ENCODE results near the gene EGFL8.
"Not testable (repeated sequence)": the region's sequence is repeated elsewhere in the genome, so short reads cannot be mapped to it uniquely, and the experiment has no call there.

The EGFL8 gene

GRCh38 chr6:32208996-32209395, 44.6 kb downstream of the EGFL8 start:
- Histone ChIP-seq H3K27ac (ENCODE audit: low read depth, low read length) (no peak overlapping the region), H3K9me3 (ENCODE audit: low read length) (no peaks in the 10 kb centered on the region), H3K4me3 (ENCODE audit: low read depth in 1 of 2, low read length in 2 of 2) (no peak overlapping the region), H3K36me3 (ENCODE audit: insufficient read depth, low read length) (no peaks in the 10 kb centered on the region), H3K27me3 (ENCODE audit: control insufficient read depth in 1 of 2, insufficient read depth in 2 of 2, low read length in 2 of 2) (no peaks in the 10 kb centered on the region), H3K9ac (ENCODE audit: low read length) (no peak overlapping the region), H3K4me1 (ENCODE audit: insufficient read depth, low read length) (no peaks in the 10 kb centered on the region)

DNA sequence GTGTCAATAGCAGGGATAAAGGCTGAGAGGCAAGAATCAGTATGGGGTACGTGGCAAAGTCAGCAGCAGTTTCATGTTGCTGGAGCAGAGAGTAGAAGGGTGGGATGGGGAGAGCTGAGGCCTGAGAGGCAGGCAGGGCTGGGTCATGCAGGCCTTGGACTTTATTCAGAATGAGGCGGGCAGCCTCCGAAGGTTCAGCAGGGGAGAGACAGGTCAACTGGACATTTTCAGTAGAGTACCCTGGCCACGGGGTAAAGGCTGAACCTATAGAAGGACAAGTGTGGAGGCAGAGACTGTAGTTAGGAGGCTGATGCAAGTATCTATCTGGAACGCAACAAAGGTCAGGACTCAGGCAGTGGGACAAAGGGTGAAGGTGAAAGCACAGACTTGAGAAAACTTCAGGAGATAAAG, 45.8 kb downstream of the EGFL8 start:
- Histone ChIP-seq H3K4me1 (ENCODE audit: insufficient read depth, low read length) (no peaks in the 10 kb centered on the region), H3K27ac (ENCODE audit: low read depth, low read length) (no peak overlapping the region), H3K9me3 (ENCODE audit: low read length) (no peaks in the 10 kb centered on the region), H3K36me3 (ENCODE audit: insufficient read depth, low read length) (no peaks in the 10 kb centered on the region), H3K9ac (ENCODE audit: low read length) (no peak overlapping the region), H3K4me3 (ENCODE audit: low read depth in 1 of 2, low read length in 2 of 2) (no peak overlapping the region), H3K27me3 (ENCODE audit: control insufficient read depth in 1 of 2, insufficient read depth in 2 of 2, low read length in 2 of 2) (no peaks in the 10 kb centered on the region)

- not testable (repeated sequence) for H3K4me3 ChIP-seq (ENCODE audit: low read depth in 1 of 2, low read length in 2 of 2); H3K27ac ChIP-seq (ENCODE audit: low read depth, low read length); H3K9ac ChIP-seq (ENCODE audit: low read length); H3K9me3 ChIP-seq (ENCODE audit: low read length); H3K27me3 ChIP-seq (ENCODE audit: control insufficient read depth in 1 of 2, insufficient read depth in 2 of 2, low read length in 2 of 2); H3K36me3 ChIP-seq (ENCODE audit: insufficient read depth, low read length); H3K4me1 ChIP-seq (ENCODE audit: insufficient read depth, low read length)
Observed at GRCh38 chr6:32211432-32211831, 47.0 kb downstream of the EGFL8 start.

- no peaks in the 10 kb centered on the region for H3K4me1 ChIP-seq (ENCODE audit: insufficient read depth, low read length)
Observed at GRCh38 chr6:32212076-32212760, 47.8 kb downstream of the EGFL8 start.

GRCh38 chr6:32213649-32214048, 49.3 kb downstream of the EGFL8 start:
- no peaks in the 10 kb centered on the region for H3K9me3 ChIP-seq (ENCODE audit: low read length)
- H3K36me3 ChIP-seq (ENCODE audit: insufficient read depth, low read length), result no peaks in the 10 kb centered on the region
- H3K9ac ChIP-seq (ENCODE audit: low read length), result no peak overlapping the region
- no peak overlapping the region for H3K4me3 ChIP-seq (ENCODE audit: low read depth in 1 of 2, low read length in 2 of 2)
- no peaks in the 10 kb centered on the region for H3K27me3 ChIP-seq (ENCODE audit: control insufficient read depth in 1 of 2, insufficient read depth in 2 of 2, low read length in 2 of 2)
- H3K27ac ChIP-seq (ENCODE audit: low read depth, low read length), result no peak overlapping the region
- H3K4me1 ChIP-seq (ENCODE audit: insufficient read depth, low read length), result no peaks in the 10 kb centered on the region

More at GRCh38 chr6:32212076-32212760, 47.8 kb downstream of the EGFL8 start:
- Histone ChIP-seq H3K27ac (ENCODE audit: low read depth, low read length) (no peak overlapping the region), H3K4me3 (ENCODE audit: low read depth in 1 of 2, low read length in 2 of 2) (no peak overlapping the region), H3K27me3 (ENCODE audit: control insufficient read depth in 1 of 2, insufficient read depth in 2 of 2, low read length in 2 of 2) (no peaks in the 10 kb centered on the region), H3K9ac (ENCODE audit: low read length) (no peak overlapping the region), H3K36me3 (ENCODE audit: insufficient read depth, low read length) (no peaks in the 10 kb centered on the region), H3K9me3 (ENCODE audit: low read length) (no peaks in the 10 kb centered on the region)

DNA sequence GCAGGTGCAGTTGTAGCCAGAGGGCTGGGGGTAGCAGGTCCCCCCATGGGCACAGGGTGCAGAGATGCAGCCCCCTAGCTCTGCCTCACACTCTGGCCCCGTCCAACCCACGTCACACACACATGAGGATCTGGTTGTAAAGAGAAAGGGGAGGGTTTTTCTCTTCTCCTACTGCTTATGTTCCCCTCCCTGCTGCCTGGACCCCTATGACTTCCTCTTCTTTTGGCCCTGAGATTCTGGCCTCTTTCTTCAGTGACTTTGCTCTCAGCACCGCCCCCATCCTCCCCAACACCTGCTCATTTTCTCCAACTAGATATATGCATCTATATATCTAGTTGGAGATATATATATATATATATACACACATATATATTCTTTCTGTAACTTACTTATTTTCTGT, 49.7 kb downstream of the EGFL8 start:
- H3K4me1 ChIP-seq (ENCODE audit: insufficient read depth, low read length), result no peaks in the 10 kb centered on the region
- no peak overlapping the region for H3K9ac ChIP-seq (ENCODE audit: low read length)
- H3K36me3 ChIP-seq (ENCODE audit: insufficient read depth, low read length), result no peaks in the 10 kb centered on the region
- H3K27ac ChIP-seq (ENCODE audit: low read depth, low read length), result no peak overlapping the region
- H3K4me3 ChIP-seq (ENCODE audit: low read depth in 1 of 2, low read length in 2 of 2), result no peak overlapping the region
- H3K27me3 ChIP-seq (ENCODE audit: control insufficient read depth in 1 of 2, insufficient read depth in 2 of 2, low read length in 2 of 2), result no peaks in the 10 kb centered on the region
- no peaks in the 10 kb centered on the region for H3K9me3 ChIP-seq (ENCODE audit: low read length)

DNA sequence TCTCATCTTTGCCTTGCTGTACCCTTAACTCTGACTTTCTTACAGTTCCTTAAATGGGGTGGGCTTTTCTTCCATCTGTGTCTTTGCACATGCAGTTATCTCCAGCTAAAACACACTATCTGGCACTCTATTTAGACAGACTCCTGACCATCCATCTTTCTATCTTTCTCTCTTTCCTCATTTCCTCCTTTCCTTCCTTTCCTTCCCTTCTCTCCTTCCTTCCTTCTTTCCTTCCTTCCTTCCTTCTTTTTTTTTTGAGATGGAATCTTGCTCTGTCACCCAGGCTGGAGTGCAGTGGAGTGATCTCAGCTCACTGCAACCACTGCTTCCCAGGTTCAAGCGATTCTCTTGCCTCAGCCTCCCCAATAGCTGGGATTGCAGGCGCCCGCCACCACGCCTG, 51.2 kb downstream of the EGFL8 start:
- no peaks in the 10 kb centered on the region for H3K27me3 ChIP-seq (ENCODE audit: control insufficient read depth in 1 of 2, insufficient read depth in 2 of 2, low read length in 2 of 2)
- no peak overlapping the region for H3K9ac ChIP-seq (ENCODE audit: low read length)
- no peaks in the 10 kb centered on the region for H3K4me1 ChIP-seq (ENCODE audit: insufficient read depth, low read length)
- no peaks in the 10 kb centered on the region for H3K36me3 ChIP-seq (ENCODE audit: insufficient read depth, low read length)
- H3K27ac ChIP-seq (ENCODE audit: low read depth, low read length), result no peak overlapping the region
- H3K9me3 ChIP-seq (ENCODE audit: low read length), result no peaks in the 10 kb centered on the region
- no peak overlapping the region for H3K4me3 ChIP-seq (ENCODE audit: low read depth in 1 of 2, low read length in 2 of 2)

GRCh38 chr6:32216285-32216684, 51.9 kb downstream of the EGFL8 start:
- Histone ChIP-seq H3K4me1 (ENCODE audit: insufficient read depth, low read length) (no peaks in the 10 kb centered on the region), H3K9ac (ENCODE audit: low read length) (no peak overlapping the region), H3K27me3 (ENCODE audit: control insufficient read depth in 1 of 2, insufficient read depth in 2 of 2, low read length in 2 of 2) (peaks cover 0 to 4% of the 10 kb centered on the region in 2 donors), H3K27ac (ENCODE audit: low read depth, low read length) (no peak overlapping the region), H3K9me3 (ENCODE audit: low read length) (no peaks in the 10 kb centered on the region), H3K36me3 (ENCODE audit: insufficient read depth, low read length) (no peaks in the 10 kb centered on the region), H3K4me3 (ENCODE audit: low read depth in 1 of 2, low read length in 2 of 2) (no peak overlapping the region)

GRCh38 chr6:32216998-32217397, 52.6 kb downstream of the EGFL8 start:
- Histone ChIP-seq H3K9me3 (ENCODE audit: low read length) (no peaks in the 10 kb centered on the region), H3K27me3 (ENCODE audit: control insufficient read depth in 1 of 2, insufficient read depth in 2 of 2, low read length in 2 of 2) (peaks cover 0 to 4% of the 10 kb centered on the region in 2 donors), H3K36me3 (ENCODE audit: insufficient read depth, low read length) (no peaks in the 10 kb centered on the region)

More at GRCh38 chr6:32216998-32217397, 52.6 kb downstream of the EGFL8 start:
- H3K4me3 ChIP-seq (ENCODE audit: low read depth in 1 of 2, low read length in 2 of 2), result no peak overlapping the region
- no peak overlapping the region for H3K9ac ChIP-seq (ENCODE audit: low read length)
- no peak overlapping the region for H3K27ac ChIP-seq (ENCODE audit: low read depth, low read length)
- H3K4me1 ChIP-seq (ENCODE audit: insufficient read depth, low read length), result no peaks in the 10 kb centered on the region

Measured in muscle layer of colon (tissue), 2 donors.